DMS114 treated with DMSO at 0.1 percent for 48 hours (cell line): ENCODE measurements around the gene HOTAIR.

ENCODE experiments used
- DNase-seq: peaks from one replicate; lab custom pipeline; 2025; ENCODE audit not compliant: unreplicated experiment; lab: John Stamatoyannopoulos, UW

The HOTAIR gene

DNA sequence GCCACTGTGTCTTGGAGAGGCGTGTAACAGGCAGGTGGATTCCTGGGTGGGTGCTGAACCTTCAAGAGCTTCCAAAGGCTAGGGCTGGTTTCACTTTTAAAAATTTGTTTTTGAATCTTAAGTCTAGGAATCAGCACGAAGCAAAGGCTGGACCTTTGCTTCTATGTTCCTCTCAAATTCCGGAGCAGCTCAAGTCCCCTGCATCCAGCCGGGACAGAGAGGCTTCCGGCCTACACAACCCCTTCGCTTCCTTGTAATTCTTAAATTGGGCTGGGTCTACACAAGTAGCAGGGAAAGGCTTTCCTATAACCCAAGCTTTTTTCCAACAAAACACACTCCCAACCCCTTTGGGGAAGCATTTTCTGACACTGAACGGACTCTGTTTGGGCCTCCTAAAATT, 11.7 kb downstream of the HOTAIR start:
- DNase-seq, result no peak

DNA sequence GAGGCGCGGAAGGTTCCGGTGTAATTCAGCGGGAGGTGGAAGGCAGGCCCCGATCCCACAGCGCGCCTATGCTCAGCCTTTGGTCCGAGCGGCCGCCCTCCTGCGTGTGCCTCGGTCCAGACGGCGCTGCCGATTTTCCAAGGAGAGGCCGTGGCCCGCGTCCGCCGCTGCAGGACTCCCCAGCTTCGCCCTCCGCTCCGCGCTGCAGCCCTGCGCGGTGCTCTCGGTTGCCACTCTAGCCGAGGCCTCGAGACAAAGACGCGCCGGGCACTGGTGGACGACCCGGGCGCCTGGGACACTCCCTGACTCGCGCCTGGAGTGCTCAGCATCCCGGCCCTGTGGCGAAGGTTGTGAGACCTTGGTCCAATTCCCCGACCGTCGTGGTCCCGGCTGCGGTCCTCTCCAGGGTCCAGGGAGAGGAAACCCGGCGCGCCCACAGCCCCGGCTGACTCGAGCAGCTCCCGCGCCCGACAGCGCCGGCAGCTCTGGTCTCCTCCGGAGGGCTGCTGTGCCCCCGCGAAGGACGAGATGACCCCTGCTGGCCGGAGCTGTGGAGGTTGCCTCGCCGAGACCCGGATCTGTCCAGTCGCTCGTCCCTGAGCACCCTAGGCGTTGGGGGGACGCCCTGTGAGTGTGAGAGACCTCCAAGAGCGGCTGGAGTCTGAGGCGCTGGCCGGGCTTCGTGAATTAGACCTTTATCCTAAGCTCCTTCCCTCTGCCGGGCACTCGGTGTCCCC, 13.6 kb downstream of the HOTAIR start:
- DNase-seq, result no peak

- DNase-seq, result no peak
Observed at GRCh38 chr12:53960187-53961024, 14.3 kb downstream of the HOTAIR start.

GRCh38 chr12:53959314-53959713, 15.4 kb downstream of the HOTAIR start:
- no peak for DNase-seq

DNA sequence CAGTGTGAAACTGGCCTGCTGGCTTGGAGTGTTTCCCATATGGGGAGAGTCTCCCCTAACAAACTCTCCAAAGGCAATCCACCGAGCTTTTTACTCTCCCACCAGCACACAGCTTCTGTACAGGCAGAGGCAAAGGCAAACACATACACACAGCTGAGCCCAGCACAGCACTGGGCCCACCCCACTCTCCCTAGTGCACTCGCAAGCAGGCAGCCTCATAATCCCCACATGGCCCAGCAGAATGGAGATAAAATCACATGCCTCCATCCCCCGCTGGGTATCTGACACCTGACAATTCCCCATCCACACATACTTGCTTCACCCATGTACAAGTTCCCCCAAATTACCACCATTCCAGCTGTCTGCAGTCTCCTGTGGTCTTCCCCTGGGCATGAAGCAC, 16.6 kb downstream of the HOTAIR start:
- no peak for DNase-seq

- DNase-seq, result no peak
Observed at GRCh38 chr12:53956914-53957536, 17.7 kb downstream of the HOTAIR start.

- DNase-seq, result no peak
Observed at GRCh38 chr12:53956251-53956887, 18.4 kb downstream of the HOTAIR start.

DNA sequence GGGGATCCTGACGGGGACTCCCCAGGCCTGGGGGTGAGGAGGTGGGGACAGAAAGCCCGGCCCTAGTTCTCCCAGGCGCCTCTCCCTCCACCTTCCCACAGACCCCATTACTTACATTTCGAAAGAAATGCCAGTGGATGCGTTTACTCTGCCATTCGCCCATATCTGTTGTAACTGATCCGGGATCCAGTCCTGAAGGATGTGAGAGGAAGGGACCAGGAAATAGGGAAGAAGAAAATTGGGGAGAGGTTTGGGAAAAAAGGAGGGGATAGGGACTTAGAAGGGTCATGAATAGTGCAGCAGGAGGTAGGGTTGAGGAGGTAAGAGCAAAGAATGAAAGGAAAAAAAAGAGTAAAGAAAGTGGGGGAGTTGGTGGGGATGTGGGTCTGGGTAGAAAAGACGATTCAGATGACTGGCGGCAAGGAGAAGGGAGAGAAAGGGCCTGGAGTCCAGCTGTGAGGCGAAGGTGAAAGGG, 18.9 kb downstream of the HOTAIR start:
- no peak for DNase-seq

DNA sequence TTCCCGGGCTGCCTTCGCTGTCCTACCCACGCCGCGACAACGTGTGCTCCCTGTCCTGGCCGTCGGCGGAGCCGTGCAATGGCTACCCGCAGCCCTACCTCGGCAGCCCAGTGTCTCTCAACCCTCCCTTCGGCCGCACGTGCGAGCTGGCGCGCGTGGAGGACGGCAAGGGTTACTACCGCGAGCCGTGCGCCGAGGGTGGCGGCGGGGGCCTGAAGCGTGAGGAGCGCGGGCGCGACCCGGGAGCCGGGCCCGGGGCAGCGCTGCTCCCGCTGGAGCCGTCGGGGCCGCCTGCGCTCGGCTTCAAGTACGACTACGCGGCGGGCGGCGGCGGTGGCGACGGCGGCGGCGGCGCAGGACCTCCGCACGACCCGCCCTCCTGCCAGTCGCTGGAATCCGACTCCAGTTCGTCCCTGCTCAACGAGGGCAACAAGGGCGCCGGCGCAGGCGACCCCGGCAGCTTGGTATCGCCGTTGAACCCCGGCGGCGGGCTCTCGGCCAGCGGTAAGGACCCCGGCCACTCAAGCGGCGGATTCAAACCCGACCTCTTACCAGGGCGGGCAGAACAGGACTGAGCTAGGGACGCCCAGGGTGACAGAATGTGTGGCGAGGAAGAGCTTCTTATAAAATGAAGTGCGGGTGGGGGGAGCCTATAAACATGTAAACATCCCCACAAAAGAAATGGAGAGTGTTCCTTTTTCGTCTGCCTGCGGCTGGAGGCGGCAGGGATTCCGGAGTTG, 19.5 kb downstream of the HOTAIR start:
- no peak for DNase-seq

- peak; percentile 43 for DNase-seq
Observed at GRCh38 chr12:53954694-53955035, 20.1 kb downstream of the HOTAIR start, which contains the start of gene HOXC12. TSS of gene HOXC12 (plus strand) at chr12:53954903. CDS start at chr12:53954930, 27 bp downstream.

GRCh38 chr12:53953831-53954693, 20.7 kb downstream of the HOTAIR start:
- no peak for DNase-seq

DNA sequence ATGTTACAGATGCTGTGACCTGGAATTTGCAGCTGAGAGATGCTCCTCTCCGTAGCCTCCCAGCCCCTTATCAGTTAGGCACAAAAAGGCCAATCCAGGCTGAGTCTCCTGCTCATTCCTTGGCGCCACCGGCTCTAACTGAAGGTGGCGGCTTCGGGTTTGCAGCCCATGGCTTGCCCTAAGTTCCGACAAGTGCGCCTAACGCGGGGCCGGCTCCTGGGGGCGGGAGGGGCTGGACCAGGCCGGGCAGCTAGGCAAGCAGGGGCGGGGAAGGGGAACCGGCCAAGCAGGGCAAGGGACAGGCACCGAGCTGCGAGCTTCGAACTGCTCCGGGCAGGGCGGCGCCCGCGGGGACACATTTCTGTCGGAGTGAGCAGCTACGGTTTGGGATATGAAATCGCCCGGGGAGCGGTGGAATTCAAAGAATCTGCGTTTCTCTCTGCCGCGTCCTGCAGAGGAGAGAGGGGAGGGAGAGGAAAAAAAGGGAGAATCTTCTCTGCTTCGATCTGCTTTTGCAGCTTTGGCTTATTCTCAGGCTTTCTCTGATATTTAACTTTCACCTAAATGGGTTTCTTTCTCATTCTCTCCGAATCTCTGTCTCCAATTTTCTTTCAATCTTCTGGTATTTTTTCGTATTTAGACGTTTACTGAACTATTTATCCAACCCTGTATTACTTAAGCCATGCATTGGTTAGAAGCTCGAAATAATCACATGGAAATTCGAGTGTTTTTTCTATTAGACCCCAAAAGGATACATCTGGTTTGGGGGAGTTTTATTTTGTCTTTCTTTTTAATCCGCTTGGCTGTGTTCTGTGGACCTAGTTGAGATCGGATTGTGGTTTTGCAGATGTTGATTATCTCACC, 21.7 kb downstream of the HOTAIR start:
- no peak for DNase-seq

GRCh38 chr12:53952335-53952694, 22.4 kb downstream of the HOTAIR start:
- DNase-seq, result no peak

GRCh38 chr12:53951577-53952334, 23.0 kb downstream of the HOTAIR start:
- no peak for DNase-seq

DNA sequence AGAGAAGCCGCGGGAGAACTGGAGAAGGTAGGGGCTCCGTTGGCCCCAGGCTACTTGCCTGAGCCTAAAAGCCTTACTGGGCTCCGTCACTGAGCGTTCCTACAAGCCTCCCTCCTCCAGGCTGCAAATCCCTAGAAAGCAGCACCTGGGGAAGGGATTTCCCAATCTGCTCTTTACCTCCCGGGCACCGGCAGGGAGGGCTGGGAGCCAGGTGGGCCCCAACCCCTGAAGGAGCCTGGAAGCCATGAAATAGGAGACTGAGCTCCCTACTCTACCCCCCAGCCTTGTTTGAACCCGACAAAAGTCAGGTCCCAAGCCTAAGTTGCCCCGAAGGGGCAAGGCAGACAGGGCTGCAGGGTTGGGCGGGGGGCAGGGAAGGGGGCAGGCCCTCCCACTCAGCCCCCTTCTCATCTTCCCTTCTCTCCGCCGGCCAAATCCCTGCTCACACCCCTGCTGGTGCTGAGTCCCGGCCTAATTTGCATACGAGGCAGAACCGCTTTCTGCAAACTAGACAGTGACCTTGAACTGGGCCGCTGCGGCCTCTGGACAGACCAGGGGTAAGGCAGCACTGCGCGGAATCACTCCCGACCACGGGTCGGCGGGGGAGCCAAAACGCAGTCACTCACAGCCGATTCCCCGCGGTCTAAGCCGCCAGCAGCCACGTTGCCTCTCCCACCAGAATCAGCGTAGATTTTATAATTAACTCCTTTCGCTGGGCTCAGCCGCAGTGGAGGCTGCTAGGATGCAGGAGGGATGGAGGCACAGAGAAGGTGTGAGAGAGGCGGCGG, 23.8 kb downstream of the HOTAIR start:
- no peak for DNase-seq

GRCh38 chr12:53950437-53950773, 24.3 kb downstream of the HOTAIR start:
- DNase-seq, result no peak

DNA sequence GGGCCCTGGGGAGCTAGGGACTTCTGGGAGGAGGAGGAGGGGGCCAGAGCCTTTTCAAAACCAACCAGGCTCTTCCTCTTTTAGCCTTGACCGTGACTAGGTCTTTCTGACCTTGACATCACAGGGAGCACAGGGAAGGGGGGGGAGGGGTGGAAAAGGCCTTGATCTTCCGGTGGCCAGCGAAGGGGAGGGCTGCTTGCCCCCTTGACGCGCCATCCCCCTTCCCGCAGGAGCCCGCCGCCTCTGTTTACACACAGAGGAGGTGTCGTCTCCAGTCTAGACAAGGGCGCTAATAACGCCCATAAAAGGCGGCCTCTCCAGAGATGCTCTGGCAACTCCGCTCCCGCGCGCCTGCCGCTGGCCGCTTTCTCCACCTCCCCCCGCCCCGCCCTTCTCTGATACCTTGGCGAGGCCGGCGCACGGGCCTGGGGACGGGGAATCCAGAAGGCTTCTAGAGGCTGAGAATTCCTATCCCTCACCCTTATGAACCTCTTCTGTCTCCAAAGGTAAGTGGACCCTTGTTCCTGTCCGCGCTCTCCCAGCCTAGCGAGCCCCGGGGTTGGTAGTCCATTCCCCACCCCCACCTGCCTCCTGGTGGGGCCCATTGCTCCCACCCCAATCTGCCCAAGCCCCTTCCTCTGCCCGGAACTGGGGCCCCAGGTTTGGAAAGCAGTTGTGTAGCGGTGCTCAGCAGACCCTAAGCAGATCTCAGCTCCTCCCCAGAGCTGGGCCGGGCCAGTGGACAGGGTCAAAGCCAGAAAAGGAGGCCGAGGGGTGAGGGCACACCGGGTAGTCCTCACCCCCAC, 24.9 kb downstream of the HOTAIR start:
- no peak for DNase-seq
